Retinal pigment epithelial cell (primary cell): ENCODE data around the gene LIX1.

Source experiments
- DNase-seq: peaks from one replicate; pipeline ENCODE4 v3.0.0-alpha.2; 2010; ENCODE audit warnings: low read depth
- H3K4me3 ChIP-seq: 2 replicates; pipeline ENCODE4 v1.5.1; 2011; ENCODE audit warnings: mild to moderate bottlenecking, low read length, control low read depth, moderate library complexity
- TF ChIP-seq, protein P1 (sequence below): conservative IDR thresholded peaks from 2 replicates; pipeline ENCODE4 v1.5.1; 2011; ENCODE audit warnings: low read depth, low read length, control low read depth, inconsistent platforms

Gene LIX1

GRCh38 chr5:97106216-97106581 lies 36.2 kb downstream of the LIX1 start:
- no peak for DNase-seq
- no peak overlapping the region for H3K4me3 ChIP-seq
- TF ChIP-seq, protein P1, sequence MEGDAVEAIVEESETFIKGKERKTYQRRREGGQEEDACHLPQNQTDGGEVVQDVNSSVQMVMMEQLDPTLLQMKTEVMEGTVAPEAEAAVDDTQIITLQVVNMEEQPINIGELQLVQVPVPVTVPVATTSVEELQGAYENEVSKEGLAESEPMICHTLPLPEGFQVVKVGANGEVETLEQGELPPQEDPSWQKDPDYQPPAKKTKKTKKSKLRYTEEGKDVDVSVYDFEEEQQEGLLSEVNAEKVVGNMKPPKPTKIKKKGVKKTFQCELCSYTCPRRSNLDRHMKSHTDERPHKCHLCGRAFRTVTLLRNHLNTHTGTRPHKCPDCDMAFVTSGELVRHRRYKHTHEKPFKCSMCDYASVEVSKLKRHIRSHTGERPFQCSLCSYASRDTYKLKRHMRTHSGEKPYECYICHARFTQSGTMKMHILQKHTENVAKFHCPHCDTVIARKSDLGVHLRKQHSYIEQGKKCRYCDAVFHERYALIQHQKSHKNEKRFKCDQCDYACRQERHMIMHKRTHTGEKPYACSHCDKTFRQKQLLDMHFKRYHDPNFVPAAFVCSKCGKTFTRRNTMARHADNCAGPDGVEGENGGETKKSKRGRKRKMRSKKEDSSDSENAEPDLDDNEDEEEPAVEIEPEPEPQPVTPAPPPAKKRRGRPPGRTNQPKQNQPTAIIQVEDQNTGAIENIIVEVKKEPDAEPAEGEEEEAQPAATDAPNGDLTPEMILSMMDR: no peak

DNA sequence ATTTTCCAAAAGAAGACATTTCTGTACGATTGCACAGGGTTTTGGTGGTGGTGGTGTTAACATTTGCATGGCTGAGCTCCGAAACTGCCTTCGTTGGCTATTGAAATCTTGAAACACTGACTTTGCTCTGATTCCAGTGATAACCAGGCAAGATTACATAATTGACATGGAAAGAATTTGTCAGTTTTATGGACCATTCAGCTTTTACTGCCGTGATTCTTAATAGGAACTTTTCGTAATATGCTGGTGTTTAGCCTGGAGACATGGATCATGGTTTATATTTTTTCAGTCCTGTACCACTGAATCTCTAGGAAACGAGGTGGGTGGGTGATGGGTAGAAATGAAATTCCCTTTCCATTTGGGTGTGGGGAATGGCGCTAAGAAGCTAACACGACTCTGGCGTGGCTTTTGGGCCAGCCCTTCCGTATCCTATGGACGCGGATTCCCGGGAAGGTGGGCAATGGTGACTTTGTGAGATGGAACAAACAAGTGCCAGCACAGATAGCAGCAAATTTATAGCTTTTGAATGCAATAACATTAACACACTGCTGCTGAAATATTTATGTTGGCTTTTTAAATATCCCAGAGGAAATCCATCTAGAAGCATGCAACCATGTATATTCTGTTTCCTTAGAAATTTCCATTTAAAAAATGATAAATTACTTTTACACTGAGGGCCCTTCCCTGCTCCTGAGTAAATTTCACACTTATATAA lies 36.8 kb downstream of the LIX1 start:
- H3K4me3 ChIP-seq: no peak overlapping the region
- no peak for DNase-seq

GRCh38 chr5:97102010-97102470 lies 40.4 kb downstream of the LIX1 start:
- no peak overlapping the region for H3K4me3 ChIP-seq
- TF ChIP-seq, protein P1: no peak
- no peak for DNase-seq

More for the DNA sequence above, 36.8 kb downstream of the LIX1 start:
- TF ChIP-seq, protein P1: no peak

GRCh38 chr5:97101189-97101910 lies 41.1 kb downstream of the LIX1 start:
- TF ChIP-seq, protein P1: no peak
- no peak for DNase-seq
- H3K4me3 ChIP-seq: no peak overlapping the region

- TF ChIP-seq, protein P1: no peak
Observed at GRCh38 chr5:97100476-97100875, 41.9 kb downstream of the LIX1 start.

DNA sequence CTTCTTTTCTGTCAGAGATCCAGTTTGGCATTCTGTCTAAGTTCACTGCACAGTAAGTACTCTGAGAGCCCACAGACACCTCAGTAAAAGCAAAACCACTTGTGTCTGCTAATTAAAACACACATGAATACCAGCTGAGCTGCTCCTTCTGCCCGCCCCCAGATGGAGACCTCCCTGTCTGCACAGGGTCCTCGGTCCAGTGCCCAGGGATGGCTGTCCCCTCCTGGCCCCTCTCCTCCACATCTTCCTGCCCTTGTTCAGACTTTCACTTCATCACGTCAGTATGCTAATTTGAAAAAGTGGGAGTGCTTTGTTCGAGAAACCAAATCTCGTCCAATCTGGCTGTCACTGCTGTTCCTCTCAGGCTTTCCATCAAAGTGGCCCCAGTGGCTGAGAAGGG lies 43.5 kb downstream of the LIX1 start:
- DNase-seq: no peak
- H3K4me3 ChIP-seq: no peak overlapping the region
- TF ChIP-seq, protein P1: no peak

More at GRCh38 chr5:97100476-97100875, 41.9 kb downstream of the LIX1 start:
- no peak for DNase-seq
- H3K4me3 ChIP-seq: no peak overlapping the region
